ENCODE data around the gene ARRB1. TPM values are rescaled to one million over a fixed set of nuclear protein-coding genes. Genes with fewer than 3 reads are reported as not detected.

Gene ARRB1
- total RNA-seq, 1 donor from 2014 or later = 53.8 TPM

GRCh38 chr11:75330291-75330690, 21.2 kb downstream of the ARRB1 start:
- Mint-ChIP-seq H3K36me3 (ENCODE audit: low read depth) (peaks cover 4% of the 10 kb centered on the region), H3K4me3 (no peak overlapping the region), H3K9me3 (no peaks in the 10 kb centered on the region), H3K4me1 (peaks cover 54% of the 10 kb centered on the region), H3K27ac (ENCODE audit: unreplicated experiment) (no peak overlapping the region), H3K27me3 (ENCODE audit: low read depth) (no peaks in the 10 kb centered on the region)
- no peak for TF ChIP-seq CTCF (conservative IDR thresholded peaks at IDR 0.05)
- DNase-seq (ENCODE audit: low read depth, low spot score) = no peak

- no peaks in the 10 kb centered on the region for H3K27me3 Mint-ChIP-seq (ENCODE audit: low read depth)
- H3K4me1 Mint-ChIP-seq = peaks cover 45% of the 10 kb centered on the region
- H3K9me3 Mint-ChIP-seq = no peaks in the 10 kb centered on the region
- DNase-seq (ENCODE audit: low read depth, low spot score) = peak; percentile 54
- H3K4me3 Mint-ChIP-seq = no peak overlapping the region
- peaks cover 4% of the 10 kb centered on the region for H3K36me3 Mint-ChIP-seq (ENCODE audit: low read depth)
- H3K27ac Mint-ChIP-seq (ENCODE audit: unreplicated experiment) = no peak overlapping the region
- TF ChIP-seq CTCF (conservative IDR thresholded peaks at IDR 0.05) = peak; percentile 66
These were observed 22.8 kb downstream of the ARRB1 start for GRCh38 chr11:75328426-75329277.

GRCh38 chr11:75326439-75326810, 25.0 kb downstream of the ARRB1 start:
- H3K27ac Mint-ChIP-seq (ENCODE audit: unreplicated experiment) = no peak overlapping the region
- peaks cover 1% of the 10 kb centered on the region for H3K36me3 Mint-ChIP-seq (ENCODE audit: low read depth)
- H3K9me3 Mint-ChIP-seq = no peaks in the 10 kb centered on the region
- DNase-seq (ENCODE audit: low read depth, low spot score) = no peak
- peaks cover 37% of the 10 kb centered on the region for H3K4me1 Mint-ChIP-seq
- no peak overlapping the region for H3K4me3 Mint-ChIP-seq
- TF ChIP-seq CTCF (conservative IDR thresholded peaks at IDR 0.05) = no peak
- H3K27me3 Mint-ChIP-seq (ENCODE audit: low read depth) = no peaks in the 10 kb centered on the region

GRCh38 chr11:75325713-75326438, 25.6 kb downstream of the ARRB1 start:
- Mint-ChIP-seq H3K4me1 (peaks cover 34% of the 10 kb centered on the region), H3K9me3 (no peaks in the 10 kb centered on the region), H3K4me3 (no peak overlapping the region), H3K27ac (ENCODE audit: unreplicated experiment) (no peak overlapping the region), H3K27me3 (ENCODE audit: low read depth) (no peaks in the 10 kb centered on the region), H3K36me3 (ENCODE audit: low read depth) (no peaks in the 10 kb centered on the region)
- DNase-seq (ENCODE audit: low read depth, low spot score) = no peak
- TF ChIP-seq CTCF (conservative IDR thresholded peaks at IDR 0.05) = no peak

GRCh38 chr11:75324740-75325139, 26.7 kb downstream of the ARRB1 start:
- TF ChIP-seq CTCF (conservative IDR thresholded peaks at IDR 0.05) = no peak
- no peak for DNase-seq (ENCODE audit: low read depth, low spot score)
- Mint-ChIP-seq H3K27me3 (ENCODE audit: low read depth) (no peaks in the 10 kb centered on the region), H3K9me3 (no peaks in the 10 kb centered on the region), H3K4me1 (peaks cover 24% of the 10 kb centered on the region), H3K36me3 (ENCODE audit: low read depth) (no peaks in the 10 kb centered on the region), H3K27ac (ENCODE audit: unreplicated experiment) (no peak overlapping the region), H3K4me3 (no peak overlapping the region)
